HepG2 (cell line): ENCODE measurements around the gene TPM2. TPM values are rescaled to one million over a fixed set of nuclear protein-coding genes. Genes with fewer than 3 reads are reported as not detected.

Experiments used
- GATA4 ChIP-seq: sonication (generic); IDR thresholded peaks from 2 replicates; pipeline ENCODE4 v1.6.1; 2016; ENCODE audit warnings: antibody characterized with exemption, low read depth, borderline replicate concordance
- HNF4A ChIP-seq: sonication (generic); formaldehyde crosslinking; IDR thresholded peaks from 2 replicates; pipeline ENCODE4 v1.4.0; 2020; ENCODE audit warnings: missing genetic modification reagents
- HNRNPK ChIP-seq: fragments of 200-400 bp; formaldehyde crosslinking; IDR thresholded peaks from 2 replicates; pipeline ENCODE4 v1.6.1; 2018; ENCODE audit warnings: low read length, low read depth, moderate library complexity, mild to moderate bottlenecking; ENCODE audit not compliant: poor library complexity, severe bottlenecking
- HNRNPLL ChIP-seq: fragments of 200-400 bp; formaldehyde crosslinking; IDR thresholded peaks from 2 replicates; pipeline ENCODE4 v1.6.1; 2017; ENCODE audit warnings: mild to moderate bottlenecking, low read depth, low read length; ENCODE audit not compliant: poor library complexity, severe bottlenecking
- IRF2 ChIP-seq: IDR thresholded peaks from 2 replicates; pipeline ENCODE4 v1.6.1; 2018; ENCODE audit warnings: missing genetic modification reagents, missing compliant biosample characterization
- KAT2B ChIP-seq: fragments of 150-350 bp; IDR thresholded peaks from 2 replicates; pipeline ENCODE4 v1.6.1; 2014; ENCODE audit warnings: low read depth, low read length, borderline replicate concordance
- KDM5B ChIP-seq: sonication (generic); formaldehyde crosslinking; IDR thresholded peaks from 2 replicates; pipeline ENCODE4 v1.4.0; 2020; ENCODE audit warnings: missing genetic modification reagents, mild to moderate bottlenecking, borderline replicate concordance
- MAZ ChIP-seq, 2 experiments: sonication (generic) in 1 of 2; formaldehyde crosslinking in 1 of 2; IDR thresholded peaks; 2 replicates each; pipeline versions ENCODE4 v1.5.0 to v1.6.1; 2012 to 2020; ENCODE audit warnings: low read depth in 2 of 2, mild to moderate bottlenecking in 2 of 2, borderline replicate concordance in 1 of 2, improper control_type of control experiment in 1 of 2, low read length in 1 of 2, missing genetic modification reagents in 1 of 2, moderate library complexity in 1 of 2
- MIER2 ChIP-seq: IDR thresholded peaks from 2 replicates; pipeline ENCODE4 v1.6.1; 2016; ENCODE audit warnings: missing biosample characterization, missing genetic modification reagents
- MYPOP ChIP-seq: sonication (generic); formaldehyde crosslinking; IDR thresholded peaks from 2 replicates; pipeline ENCODE4 v1.8.1; 2023; ENCODE audit warnings: mild to moderate bottlenecking, moderate library complexity, missing genetic modification reagents
- NFYB ChIP-seq: sonication (generic); formaldehyde crosslinking; IDR thresholded peaks from 2 replicates; pipeline ENCODE4 v1.4.0; 2020; ENCODE audit warnings: missing genetic modification reagents
- NR2F6 ChIP-seq, 2 experiments: IDR thresholded peaks; 2 replicates each; pipeline ENCODE4 v1.6.1; 2016; ENCODE audit warnings: antibody characterized with exemption in 1 of 2, mild to moderate bottlenecking in 1 of 2
- NR3C1 ChIP-seq: sonication (generic); formaldehyde crosslinking; IDR thresholded peaks from 2 replicates; pipeline ENCODE4 v1.4.0; 2020; ENCODE audit warnings: missing genetic modification reagents
- YEATS4 ChIP-seq: sonication (generic); formaldehyde crosslinking; IDR thresholded peaks from 2 replicates; pipeline ENCODE4 v1.4.0; 2020; ENCODE audit warnings: missing genetic modification reagents, borderline replicate concordance
- ZBTB20 ChIP-seq: sonication (generic); formaldehyde crosslinking; IDR thresholded peaks from 2 replicates; pipeline ENCODE4 v1.8.1; 2023; ENCODE audit warnings: missing genetic modification reagents, low read depth, mild to moderate bottlenecking, borderline replicate concordance
- ZBTB8A ChIP-seq: sonication (generic); formaldehyde crosslinking; IDR thresholded peaks from 2 replicates; pipeline ENCODE4 v1.4.0; 2020; ENCODE audit warnings: mild to moderate bottlenecking, low read depth, missing genetic modification reagents, borderline replicate concordance
- ZNF180 ChIP-seq: sonication (generic); formaldehyde crosslinking; IDR thresholded peaks from 2 replicates; pipeline ENCODE4 v1.4.0; 2020; ENCODE audit warnings: low read depth, missing genetic modification reagents, borderline replicate concordance
- ZNF224 ChIP-seq: sonication (generic); formaldehyde crosslinking; IDR thresholded peaks from 2 replicates; pipeline ENCODE4 v1.5.0; 2020; ENCODE audit warnings: mild to moderate bottlenecking, missing genetic modification reagents
- ZNF337 ChIP-seq: sonication (generic); formaldehyde crosslinking; IDR thresholded peaks from 2 replicates; pipeline ENCODE4 v1.5.1; 2020; ENCODE audit warnings: missing genetic modification reagents, low read depth, mild to moderate bottlenecking, borderline replicate concordance
- ZNF350 ChIP-seq: sonication (generic); formaldehyde crosslinking; IDR thresholded peaks from 2 replicates; pipeline ENCODE4 v1.4.0; 2020; ENCODE audit warnings: mild to moderate bottlenecking, low read depth, missing genetic modification reagents, borderline replicate concordance
- ZNF567 ChIP-seq: sonication (generic); formaldehyde crosslinking; IDR thresholded peaks from 2 replicates; pipeline ENCODE4 v1.8.1; 2023; ENCODE audit warnings: mild to moderate bottlenecking, missing genetic modification reagents, borderline replicate concordance
- ZNF605 ChIP-seq: sonication (generic); formaldehyde crosslinking; IDR thresholded peaks from 2 replicates; pipeline ENCODE4 v1.8.0; 2022; ENCODE audit warnings: mild to moderate bottlenecking, missing genetic modification reagents
- ZNF709 ChIP-seq: sonication (generic); formaldehyde crosslinking; IDR thresholded peaks from 2 replicates; pipeline ENCODE4 v1.5.0; 2020; ENCODE audit warnings: mild to moderate bottlenecking, missing genetic modification reagents
- ZNF891 ChIP-seq: sonication (generic); formaldehyde crosslinking; IDR thresholded peaks from 2 replicates; pipeline ENCODE4 v1.5.0; 2020; ENCODE audit warnings: mild to moderate bottlenecking, missing genetic modification reagents
- ZSCAN20 ChIP-seq: sonication (generic); formaldehyde crosslinking; IDR thresholded peaks from 2 replicates; pipeline ENCODE4 v1.4.0; 2020; ENCODE audit warnings: missing genetic modification reagents, mild to moderate bottlenecking, borderline replicate concordance
- ZZZ3 ChIP-seq: sonication (generic); formaldehyde crosslinking; IDR thresholded peaks from 2 replicates; pipeline ENCODE4 v1.4.0; 2020; ENCODE audit warnings: missing genetic modification reagents, mild to moderate bottlenecking, borderline replicate concordance
- polyA plus RNA-seq, 8 experiments: library from polyadenylated mRNA; depleted of rRNA in 3 of 8; stranded (reverse) in 7 of 8; unstranded in 1 of 8; fragments of >200 nt; fragmentation: Illumina TruSeq in 4 of 8; extraction: Trizol in 4 of 8; gene quantifications; 2 replicates each; pipeline versions ENCODE4 v1.2.1 to v1.2.3, GENCODE V29; 2011 to 2016; ENCODE audit warnings: low read depth in 4 of 8, missing spikeins in 1 of 8, mixed read lengths in 1 of 8; ENCODE audit not compliant: insufficient read depth in 1 of 8
- total RNA-seq, 5 experiments: library from RNA; depleted of rRNA; stranded (reverse); fragments of >200 nt; fragmentation: Illumina TruSeq; extraction: Trizol; gene quantifications; 2 replicates each; pipeline ENCODE4 v1.2.3, GENCODE V29; 2016; ENCODE audit warnings: low read depth in 1 of 5
- TF ChIP-seq, protein P1 (sequence below): IDR thresholded peaks from 2 replicates; pipeline ENCODE4 v1.6.1; 2016; ENCODE audit warnings: low read depth, borderline replicate concordance
- TF ChIP-seq, protein P2 (sequence below): sonication (generic); formaldehyde crosslinking; IDR thresholded peaks from 2 replicates; pipeline ENCODE4 v1.4.0; 2020; ENCODE audit warnings: missing genetic modification reagents, mild to moderate bottlenecking, borderline replicate concordance

TPM2 gene
- total and polyA plus RNA-seq, 2 of the 13 experiments (the other 11 are each of a cell fraction or from before 2014, with no cell fraction given), result 3.1 to 10.7 TPM

DNA sequence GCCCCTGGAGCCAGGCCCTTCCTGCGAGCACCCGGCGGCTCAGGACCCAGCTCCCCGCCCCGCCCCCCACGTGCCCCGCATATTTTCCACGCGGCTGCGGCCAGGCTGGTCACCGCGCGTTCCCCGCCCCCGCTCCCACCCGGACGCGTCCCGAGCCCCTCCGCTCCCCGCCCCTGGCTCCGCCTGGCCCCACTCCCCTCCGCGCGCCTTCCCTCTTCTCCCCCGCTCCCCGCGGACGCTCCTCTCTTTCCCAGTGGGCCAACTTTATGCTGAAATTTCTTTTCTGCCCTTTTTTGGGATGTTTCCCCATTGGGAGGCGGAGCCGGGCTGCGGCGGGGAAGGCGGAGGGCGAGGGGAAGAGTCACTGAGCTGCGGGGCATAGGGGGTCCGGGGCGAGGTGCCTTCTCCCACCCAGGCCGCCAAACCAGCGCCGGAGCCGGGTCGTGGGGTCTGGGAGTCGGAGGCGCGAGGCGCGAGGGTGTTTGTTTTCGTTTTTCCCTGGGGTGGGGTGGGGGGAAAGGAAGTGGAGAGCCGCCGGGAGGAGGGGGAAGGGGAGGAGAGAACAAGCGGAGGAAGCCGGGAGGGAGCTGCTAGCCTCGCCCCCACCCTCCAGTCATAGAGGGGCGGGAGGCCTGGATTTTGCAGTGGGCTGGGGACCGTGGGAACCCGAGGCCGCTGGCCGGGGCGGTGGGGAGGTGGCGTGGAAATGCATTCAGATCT is 1.0 kb upstream of the TPM2 start (continued):
- TF ChIP-seq ZNF337 (CRISPR knock-in tag), result no peak
- no peak for TF ChIP-seq ZNF605 (CRISPR knock-in tag)
- TF ChIP-seq YEATS4 (CRISPR knock-in tag), result 0 out of 2 replicates have a peak, but pooled peaks have one; percentile 23
- no peak for TF ChIP-seq MAZ (IDR thresholded peaks at IDR 0.05; ENCODE audit: borderline replicate concordance, low read depth, low read length)
- peak; percentile 47; the same call in 1 of the 2 replicates for TF ChIP-seq MAZ (CRISPR knock-in tag; IDR thresholded peaks at IDR 0.05; ENCODE audit: low read depth)
- TF ChIP-seq ZNF350 (CRISPR knock-in tag), result no peak
- no peak for TF ChIP-seq ZNF180 (CRISPR knock-in tag)
- TF ChIP-seq ZBTB8A (CRISPR knock-in tag), result no peak
- no peak for TF ChIP-seq KAT2B
- peak; percentile 26 for TF ChIP-seq HNRNPLL
- peak; percentile 38; the same call in 1 of the 2 replicates for TF ChIP-seq ZBTB20 (CRISPR knock-in tag)
- TF ChIP-seq NR2F6 (IDR thresholded peaks at IDR 0.05), result no peak
- TF ChIP-seq NR2F6 (CRISPR knock-in tag; IDR thresholded peaks at IDR 0.05), result no peak
- TF ChIP-seq GATA4, result 0 out of 2 replicates have a peak, but pooled peaks have one; percentile 25
- TF ChIP-seq, protein P1, sequence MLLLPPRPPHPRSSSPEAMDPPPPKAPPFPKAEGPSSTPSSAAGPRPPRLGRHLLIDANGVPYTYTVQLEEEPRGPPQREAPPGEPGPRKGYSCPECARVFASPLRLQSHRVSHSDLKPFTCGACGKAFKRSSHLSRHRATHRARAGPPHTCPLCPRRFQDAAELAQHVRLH (CRISPR knock-in tag), result no peak
- peak; percentile 51; the same call in 1 of the 2 replicates for TF ChIP-seq KDM5B (CRISPR knock-in tag)
- TF ChIP-seq HNF4A (CRISPR knock-in tag), result no peak
- no peak for TF ChIP-seq ZNF224 (CRISPR knock-in tag)
- peak; percentile 10; the same call in 1 of the 2 replicates for TF ChIP-seq ZSCAN20 (CRISPR knock-in tag)
- TF ChIP-seq NR3C1, result no peak
- no peak for TF ChIP-seq ZNF891 (CRISPR knock-in tag)
- no peak for TF ChIP-seq ZNF567 (CRISPR knock-in tag)
- no peak for TF ChIP-seq ZZZ3 (CRISPR knock-in tag)
- no peak for TF ChIP-seq IRF2 (CRISPR knock-in tag)
- TF ChIP-seq MIER2, result no peak
- no peak for TF ChIP-seq MYPOP (CRISPR knock-in tag)
- no peak for TF ChIP-seq ZNF709 (CRISPR knock-in tag)
- TF ChIP-seq, protein P2, sequence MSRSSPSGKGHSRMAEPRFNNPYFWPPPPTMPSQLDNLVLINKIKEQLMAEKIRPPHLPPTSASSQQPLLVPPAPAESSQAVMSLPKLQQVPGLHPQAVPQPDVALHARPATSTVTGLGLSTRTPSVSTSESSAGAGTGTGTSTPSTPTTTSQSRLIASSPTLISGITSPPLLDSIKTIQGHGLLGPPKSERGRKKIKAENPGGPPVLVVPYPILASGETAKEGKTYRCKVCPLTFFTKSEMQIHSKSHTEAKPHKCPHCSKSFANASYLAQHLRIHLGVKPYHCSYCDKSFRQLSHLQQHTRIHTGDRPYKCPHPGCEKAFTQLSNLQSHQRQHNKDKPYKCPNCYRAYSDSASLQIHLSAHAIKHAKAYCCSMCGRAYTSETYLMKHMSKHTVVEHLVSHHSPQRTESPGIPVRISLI (CRISPR knock-in tag), result no peak
- peak; percentile 54 for TF ChIP-seq HNRNPK
- no peak for TF ChIP-seq NFYB (CRISPR knock-in tag)
